ENCODE measurements around the gene ARSB.

The ARSB gene

GRCh38 chr5:78778538-78778937 is 206.6 kb downstream of the ARSB start:
- H2AK5ac ChIP-seq (ENCODE audit: low read depth, low read length): no peak overlapping the region
- no peak for DNase-seq (ENCODE audit: low spot score)
- H3K23ac ChIP-seq (ENCODE audit: low read depth, low read length, poor library complexity): no peak overlapping the region
- no peaks in the 10 kb centered on the region for H3K79me1 ChIP-seq (ENCODE audit: low read depth, low read length)
- WGBS, 2 donors (ENCODE audit: extremely low coverage in 2 of 2, insufficient read length in 2 of 2, insufficient replicate concordance in 1 of 2): no CpG with 5 or more reads among the region's 1 CpG
- H2AFZ ChIP-seq (ENCODE audit: low read length): no peak overlapping the region
- H3K27me3 ChIP-seq (ENCODE audit: control insufficient read depth in 3 of 3, insufficient read depth in 3 of 3, low read depth in 1 of 3, low read length in 3 of 3): no peaks in the 10 kb centered on the region
- no peaks in the 10 kb centered on the region for H3K36me3 ChIP-seq (replicated peaks in 1 of 2; ENCODE audit: control insufficient read depth in 2 of 2, insufficient read depth in 2 of 2, low read length in 2 of 2)
- H2BK5ac ChIP-seq (ENCODE audit: low read length): no peak overlapping the region
- no peak overlapping the region for H3K4me3 ChIP-seq (ENCODE audit: low read length in 2 of 2)
- H3K9me3 ChIP-seq (replicated peaks in 1 of 2; ENCODE audit: control insufficient read depth in 2 of 2, insufficient read depth in 1 of 2, low read depth in 1 of 2, low read length in 2 of 2): no peaks in the 10 kb centered on the region
- no peak overlapping the region for H4K8ac ChIP-seq (ENCODE audit: low read depth, low read length)
- no peak overlapping the region for H3K27ac ChIP-seq (replicated peaks; ENCODE audit: low read length)
- no peak overlapping the region for H2BK120ac ChIP-seq (ENCODE audit: low read depth, low read length)
- H2BK15ac ChIP-seq (ENCODE audit: low read length): no peak overlapping the region
- H3K4me1 ChIP-seq (ENCODE audit: control insufficient read depth in 2 of 2, insufficient read depth in 1 of 2, low read depth in 1 of 2, low read length in 2 of 2): no peaks in the 10 kb centered on the region
- no peak overlapping the region for H4K91ac ChIP-seq (ENCODE audit: low read depth, low read length, poor library complexity)
- H3K14ac ChIP-seq (ENCODE audit: low read length): no peak overlapping the region
- H2BK12ac ChIP-seq (ENCODE audit: low read length): no peak overlapping the region
- no peak overlapping the region for H3K18ac ChIP-seq (ENCODE audit: low read length)
- H3K4ac ChIP-seq (ENCODE audit: low read length): no peak overlapping the region
- H3K9ac ChIP-seq (ENCODE audit: low read depth, low read length, poor library complexity): no peak overlapping the region
- H3K4me2 ChIP-seq (ENCODE audit: insufficient read depth, low read length, poor library complexity, severe bottlenecking): no peak overlapping the region

GRCh38 chr5:78777901-78778300 is 207.2 kb downstream of the ARSB start:
- Histone ChIP-seq H3K9ac (ENCODE audit: low read depth, low read length, poor library complexity) (no peak overlapping the region), H2BK5ac (ENCODE audit: low read length) (no peak overlapping the region), H3K4ac (ENCODE audit: low read length) (no peak overlapping the region), H3K4me2 (ENCODE audit: insufficient read depth, low read length, poor library complexity, severe bottlenecking) (no peak overlapping the region), H2AFZ (ENCODE audit: low read length) (no peak overlapping the region), H3K9me3 (replicated peaks in 1 of 2; ENCODE audit: control insufficient read depth in 2 of 2, insufficient read depth in 1 of 2, low read depth in 1 of 2, low read length in 2 of 2) (no peaks in the 10 kb centered on the region), H3K14ac (ENCODE audit: low read length) (no peak overlapping the region), H4K8ac (ENCODE audit: low read depth, low read length) (no peak overlapping the region), H3K27ac (replicated peaks; ENCODE audit: low read length) (no peak overlapping the region), H2AK5ac (ENCODE audit: low read depth, low read length) (no peak overlapping the region), H3K18ac (ENCODE audit: low read length) (no peak overlapping the region), H2BK15ac (ENCODE audit: low read length) (no peak overlapping the region), H2BK120ac (ENCODE audit: low read depth, low read length) (no peak overlapping the region), H3K36me3 (replicated peaks in 1 of 2; ENCODE audit: control insufficient read depth in 2 of 2, insufficient read depth in 2 of 2, low read length in 2 of 2) (no peaks in the 10 kb centered on the region), H3K4me1 (ENCODE audit: control insufficient read depth in 2 of 2, insufficient read depth in 1 of 2, low read depth in 1 of 2, low read length in 2 of 2) (no peaks in the 10 kb centered on the region), H4K91ac (ENCODE audit: low read depth, low read length, poor library complexity) (no peak overlapping the region), H3K27me3 (ENCODE audit: control insufficient read depth in 3 of 3, insufficient read depth in 3 of 3, low read depth in 1 of 3, low read length in 3 of 3) (no peaks in the 10 kb centered on the region), H3K4me3 (ENCODE audit: low read length in 2 of 2) (no peak overlapping the region), H3K79me1 (ENCODE audit: low read depth, low read length) (no peaks in the 10 kb centered on the region), H2BK12ac (ENCODE audit: low read length) (no peak overlapping the region), H3K23ac (ENCODE audit: low read depth, low read length, poor library complexity) (no peak overlapping the region)
- DNase-seq (ENCODE audit: low spot score): no peak
- WGBS, 2 donors (ENCODE audit: extremely low coverage in 2 of 2, insufficient read length in 2 of 2, insufficient replicate concordance in 1 of 2): no CpG with 5 or more reads among the region's 5 CpGs

- H3K4me2 ChIP-seq (ENCODE audit: insufficient read depth, low read length, poor library complexity, severe bottlenecking): no peak overlapping the region
- H3K4ac ChIP-seq (ENCODE audit: low read length): no peak overlapping the region
- no peak overlapping the region for H3K23ac ChIP-seq (ENCODE audit: low read depth, low read length, poor library complexity)
- peaks cover 0 to 3% of the 10 kb centered on the region in 2 donors for H3K4me1 ChIP-seq (ENCODE audit: control insufficient read depth in 2 of 2, insufficient read depth in 1 of 2, low read depth in 1 of 2, low read length in 2 of 2)
- DNase-seq (ENCODE audit: low spot score): no peak
- no peak overlapping the region for H3K14ac ChIP-seq (ENCODE audit: low read length)
- peaks cover 2% of the 10 kb centered on the region for H3K79me1 ChIP-seq (ENCODE audit: low read depth, low read length)
- H2BK5ac ChIP-seq (ENCODE audit: low read length): no peak overlapping the region
- H2BK15ac ChIP-seq (ENCODE audit: low read length): no peak overlapping the region
- no peak overlapping the region for H2AK5ac ChIP-seq (ENCODE audit: low read depth, low read length)
- H2AFZ ChIP-seq (ENCODE audit: low read length): no peak overlapping the region
- no peak overlapping the region for H4K91ac ChIP-seq (ENCODE audit: low read depth, low read length, poor library complexity)
- WGBS, 2 donors (ENCODE audit: extremely low coverage in 2 of 2, insufficient read length in 2 of 2, insufficient replicate concordance in 1 of 2): no CpG with 5 or more reads among the region's 1 CpG
- no peaks in the 10 kb centered on the region for H3K27me3 ChIP-seq (ENCODE audit: control insufficient read depth in 3 of 3, insufficient read depth in 3 of 3, low read depth in 1 of 3, low read length in 3 of 3)
- H3K4me3 ChIP-seq (ENCODE audit: low read length in 2 of 2): no peak overlapping the region
- no peak overlapping the region for H3K27ac ChIP-seq (replicated peaks; ENCODE audit: low read length)
- no peaks in the 10 kb centered on the region for H3K9me3 ChIP-seq (replicated peaks in 1 of 2; ENCODE audit: control insufficient read depth in 2 of 2, insufficient read depth in 1 of 2, low read depth in 1 of 2, low read length in 2 of 2)
- no peak overlapping the region for H3K9ac ChIP-seq (ENCODE audit: low read depth, low read length, poor library complexity)
- no peak overlapping the region for H3K18ac ChIP-seq (ENCODE audit: low read length)
- H3K36me3 ChIP-seq (replicated peaks in 1 of 2; ENCODE audit: control insufficient read depth in 2 of 2, insufficient read depth in 2 of 2, low read length in 2 of 2): no peaks in the 10 kb centered on the region
- no peak overlapping the region for H4K8ac ChIP-seq (ENCODE audit: low read depth, low read length)
- H2BK120ac ChIP-seq (ENCODE audit: low read depth, low read length): no peak overlapping the region
- no peak overlapping the region for H2BK12ac ChIP-seq (ENCODE audit: low read length)
Measured at GRCh38 chr5:78776637-78777036, 208.5 kb downstream of the ARSB start.

- no peak overlapping the region for H3K9ac ChIP-seq (ENCODE audit: low read depth, low read length, poor library complexity)
- H3K4ac ChIP-seq (ENCODE audit: low read length): no peak overlapping the region
- peak overlapping the region; percentile 55 for H3K18ac ChIP-seq (ENCODE audit: low read length)
- no peak overlapping the region for H2BK5ac ChIP-seq (ENCODE audit: low read length)
- no peak overlapping the region for H3K4me3 ChIP-seq (ENCODE audit: low read length in 2 of 2)
- H2BK120ac ChIP-seq (ENCODE audit: low read depth, low read length): no peak overlapping the region
- no peak overlapping the region for H2AK5ac ChIP-seq (ENCODE audit: low read depth, low read length)
- peaks cover 0 to 4% of the 10 kb centered on the region in 2 donors for H3K4me1 ChIP-seq (ENCODE audit: control insufficient read depth in 2 of 2, insufficient read depth in 1 of 2, low read depth in 1 of 2, low read length in 2 of 2)
- no peak overlapping the region for H3K23ac ChIP-seq (ENCODE audit: low read depth, low read length, poor library complexity)
- H3K4me2 ChIP-seq (ENCODE audit: insufficient read depth, low read length, poor library complexity, severe bottlenecking): no peak overlapping the region
- H3K79me1 ChIP-seq (ENCODE audit: low read depth, low read length): peaks cover 2% of the 10 kb centered on the region
- WGBS, 2 donors (ENCODE audit: extremely low coverage in 2 of 2, insufficient read length in 2 of 2, insufficient replicate concordance in 1 of 2): no CpG with 5 or more reads among the region's 8 CpGs
- H3K27me3 ChIP-seq (ENCODE audit: control insufficient read depth in 3 of 3, insufficient read depth in 3 of 3, low read depth in 1 of 3, low read length in 3 of 3): no peaks in the 10 kb centered on the region
- H2AFZ ChIP-seq (ENCODE audit: low read length): no peak overlapping the region
- no peak for DNase-seq (ENCODE audit: low spot score)
- no peak overlapping the region for H2BK15ac ChIP-seq (ENCODE audit: low read length)
- no peaks in the 10 kb centered on the region for H3K36me3 ChIP-seq (replicated peaks in 1 of 2; ENCODE audit: control insufficient read depth in 2 of 2, insufficient read depth in 2 of 2, low read length in 2 of 2)
- no peak overlapping the region for H2BK12ac ChIP-seq (ENCODE audit: low read length)
- no peak overlapping the region for H4K8ac ChIP-seq (ENCODE audit: low read depth, low read length)
- no peaks in the 10 kb centered on the region for H3K9me3 ChIP-seq (replicated peaks in 1 of 2; ENCODE audit: control insufficient read depth in 2 of 2, insufficient read depth in 1 of 2, low read depth in 1 of 2, low read length in 2 of 2)
- no peak overlapping the region for H4K91ac ChIP-seq (ENCODE audit: low read depth, low read length, poor library complexity)
- no peak overlapping the region for H3K14ac ChIP-seq (ENCODE audit: low read length)
- no peak overlapping the region for H3K27ac ChIP-seq (replicated peaks; ENCODE audit: low read length)
Measured at GRCh38 chr5:78773655-78774054, 211.5 kb downstream of the ARSB start.
